ENCODE data around the gene MED6. TPM values are rescaled to one million over a fixed set of nuclear protein-coding genes. Genes with fewer than 3 reads are reported as not detected.

The MED6 gene
- total RNA-seq, 1 donor from 2014 or later = 26.5 TPM

DNA sequence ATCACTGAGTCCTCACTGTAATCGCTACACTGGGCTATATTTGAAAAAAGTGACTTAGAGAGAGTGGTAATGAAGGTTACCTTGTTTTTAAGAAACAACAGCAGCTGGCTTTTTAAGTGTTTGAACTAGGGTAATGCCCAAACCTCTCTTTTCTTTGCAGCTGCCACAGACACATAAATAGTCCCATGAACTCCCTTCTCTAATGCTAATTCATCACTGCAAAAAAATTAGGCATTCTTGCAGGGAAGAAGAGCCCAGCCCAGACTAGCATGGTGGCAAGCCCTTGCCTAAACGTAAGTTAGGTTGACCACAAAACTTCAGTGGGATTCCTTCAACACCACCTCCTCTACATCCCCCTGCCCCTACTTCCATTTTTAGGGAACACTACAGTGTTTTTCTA, 17.9 kb upstream of the MED6 start:
- no peak for DNase-seq (ENCODE audit: low spot score)
- no peak overlapping the region for H3K27ac Mint-ChIP-seq (ENCODE audit: unreplicated experiment)
- H3K4me1 Mint-ChIP-seq (ENCODE audit: low read depth) = no peaks in the 10 kb centered on the region
- no peaks in the 10 kb centered on the region for H3K36me3 Mint-ChIP-seq (ENCODE audit: low read depth)
- peaks cover 6% of the 10 kb centered on the region for H3K9me3 Mint-ChIP-seq (ENCODE audit: low read depth)
- H3K27me3 Mint-ChIP-seq (ENCODE audit: low read depth) = peaks cover 28% of the 10 kb centered on the region
- no peak overlapping the region for H3K4me3 Mint-ChIP-seq (ENCODE audit: unreplicated experiment)
- no peak for TF ChIP-seq CTCF (IDR thresholded peaks at IDR 0.05)

DNA sequence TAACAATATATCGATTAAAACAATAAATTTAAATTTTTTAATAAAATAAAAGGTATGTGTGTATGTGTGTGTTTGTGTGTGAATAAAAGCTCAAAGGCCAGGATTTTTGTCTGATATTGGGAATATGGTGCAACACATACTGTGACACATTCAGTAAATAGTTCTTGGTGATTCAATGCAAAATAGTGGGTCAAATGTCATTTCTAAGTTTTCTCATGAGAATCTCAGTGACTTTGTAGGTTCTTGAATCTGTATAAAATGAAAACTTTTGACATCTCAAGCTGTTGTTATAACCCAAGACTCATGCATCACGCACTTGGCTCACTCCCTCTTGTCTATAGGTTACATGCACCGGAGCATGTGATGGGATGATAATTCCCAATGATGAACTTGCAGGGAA, 16.2 kb upstream of the MED6 start:
- no peak for DNase-seq (ENCODE audit: low spot score)
- H3K9me3 Mint-ChIP-seq (ENCODE audit: low read depth) = no peaks in the 10 kb centered on the region
- peaks cover 20% of the 10 kb centered on the region for H3K27me3 Mint-ChIP-seq (ENCODE audit: low read depth)
- H3K4me3 Mint-ChIP-seq (ENCODE audit: unreplicated experiment) = no peak overlapping the region
- no peaks in the 10 kb centered on the region for H3K4me1 Mint-ChIP-seq (ENCODE audit: low read depth)
- no peaks in the 10 kb centered on the region for H3K36me3 Mint-ChIP-seq (ENCODE audit: low read depth)
- no peak overlapping the region for H3K27ac Mint-ChIP-seq (ENCODE audit: unreplicated experiment)
- no peak for TF ChIP-seq CTCF (IDR thresholded peaks at IDR 0.05)

DNA sequence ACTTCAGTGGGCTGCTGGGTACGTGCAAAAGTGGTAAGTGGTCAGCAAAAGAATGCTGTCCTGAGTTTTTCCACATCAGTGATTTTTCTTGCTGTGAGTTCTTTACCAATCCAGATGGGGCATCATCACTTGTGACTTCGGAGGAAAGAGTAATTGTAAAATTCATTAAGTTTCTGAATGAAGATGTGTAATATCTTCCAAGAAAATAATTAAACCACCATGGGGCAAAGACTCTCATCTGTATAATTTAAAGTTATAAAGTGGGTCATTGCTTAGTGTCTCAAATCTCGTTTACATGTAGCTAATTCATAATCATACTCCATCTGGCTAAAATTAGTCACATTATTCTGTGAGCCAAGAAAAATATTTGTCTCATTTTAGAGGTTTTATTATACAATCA, 10.8 kb upstream of the MED6 start:
- DNase-seq (ENCODE audit: low spot score) = no peak
- no peaks in the 10 kb centered on the region for H3K36me3 Mint-ChIP-seq (ENCODE audit: low read depth)
- TF ChIP-seq CTCF (IDR thresholded peaks at IDR 0.05) = no peak
- no peak overlapping the region for H3K4me3 Mint-ChIP-seq (ENCODE audit: unreplicated experiment)
- H3K4me1 Mint-ChIP-seq (ENCODE audit: low read depth) = no peaks in the 10 kb centered on the region
- no peaks in the 10 kb centered on the region for H3K9me3 Mint-ChIP-seq (ENCODE audit: low read depth)
- H3K27me3 Mint-ChIP-seq (ENCODE audit: low read depth) = peaks cover 41% of the 10 kb centered on the region
- no peak overlapping the region for H3K27ac Mint-ChIP-seq (ENCODE audit: unreplicated experiment)

- peaks cover 15% of the 10 kb centered on the region for H3K27me3 Mint-ChIP-seq (ENCODE audit: low read depth)
- H3K9me3 Mint-ChIP-seq (ENCODE audit: low read depth) = no peaks in the 10 kb centered on the region
- no peak overlapping the region for H3K4me3 Mint-ChIP-seq (ENCODE audit: unreplicated experiment)
- H3K27ac Mint-ChIP-seq (ENCODE audit: unreplicated experiment) = no peak overlapping the region
- DNase-seq (ENCODE audit: low spot score) = no peak
- H3K4me1 Mint-ChIP-seq (ENCODE audit: low read depth) = peaks cover 27% of the 10 kb centered on the region
- TF ChIP-seq CTCF (IDR thresholded peaks at IDR 0.05) = no peak
- no peaks in the 10 kb centered on the region for H3K36me3 Mint-ChIP-seq (ENCODE audit: low read depth)
Measured at GRCh38 chr14:70602254-70602653, 1.8 kb upstream of the MED6 start.

DNA sequence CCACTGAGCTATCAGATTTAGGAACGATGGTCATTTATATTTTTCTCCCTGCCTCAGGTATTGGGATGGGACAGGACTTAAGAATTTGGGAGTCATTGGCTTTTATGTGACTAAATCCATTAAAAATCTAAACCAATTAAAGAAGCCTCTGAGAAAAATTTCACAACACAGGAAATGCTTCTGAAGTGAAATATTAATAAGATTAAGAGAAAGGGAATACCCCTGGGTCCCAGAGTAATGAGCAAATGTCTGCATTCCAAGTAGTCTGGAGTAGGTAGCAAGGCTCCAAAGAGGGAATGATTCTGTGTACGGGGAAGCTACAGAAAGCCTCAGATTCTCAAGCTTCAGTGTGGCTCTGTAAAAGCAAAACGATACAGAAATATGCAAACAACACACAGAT, 707 bp upstream of the MED6 start:
- Mint-ChIP-seq H3K27me3 (ENCODE audit: low read depth) (peaks cover 7% of the 10 kb centered on the region), H3K4me3 (ENCODE audit: unreplicated experiment) (peak overlapping the region; percentile 99), H3K9me3 (ENCODE audit: low read depth) (no peaks in the 10 kb centered on the region), H3K36me3 (ENCODE audit: low read depth) (no peaks in the 10 kb centered on the region), H3K4me1 (ENCODE audit: low read depth) (peaks cover 27% of the 10 kb centered on the region), H3K27ac (ENCODE audit: unreplicated experiment) (peak overlapping the region; percentile 56)
- no peak for DNase-seq (ENCODE audit: low spot score)
- TF ChIP-seq CTCF (IDR thresholded peaks at IDR 0.05) = no peak
